OCI-LY3 (cell line): ENCODE measurements around the gene CEACAM1.

Experiments
- EZH2phosphoT487 ChIP-seq: fragments of 200-600 bp; shearing (Covaris generic); IDR thresholded peaks from 2 replicates; pipeline ENCODE4 v1.6.1; 2018; ENCODE audit warnings: antibody characterized with exemption, mixed run types, low read depth
- TF ChIP-seq, protein P1 (sequence below): fragments of 200-600, 300-600 bp; sonication (generic); IDR thresholded peaks from 2 replicates; pipeline ENCODE4 v1.5.1; 2014; ENCODE audit warnings: antibody characterized with exemption, low read length, low read depth

DNA sequence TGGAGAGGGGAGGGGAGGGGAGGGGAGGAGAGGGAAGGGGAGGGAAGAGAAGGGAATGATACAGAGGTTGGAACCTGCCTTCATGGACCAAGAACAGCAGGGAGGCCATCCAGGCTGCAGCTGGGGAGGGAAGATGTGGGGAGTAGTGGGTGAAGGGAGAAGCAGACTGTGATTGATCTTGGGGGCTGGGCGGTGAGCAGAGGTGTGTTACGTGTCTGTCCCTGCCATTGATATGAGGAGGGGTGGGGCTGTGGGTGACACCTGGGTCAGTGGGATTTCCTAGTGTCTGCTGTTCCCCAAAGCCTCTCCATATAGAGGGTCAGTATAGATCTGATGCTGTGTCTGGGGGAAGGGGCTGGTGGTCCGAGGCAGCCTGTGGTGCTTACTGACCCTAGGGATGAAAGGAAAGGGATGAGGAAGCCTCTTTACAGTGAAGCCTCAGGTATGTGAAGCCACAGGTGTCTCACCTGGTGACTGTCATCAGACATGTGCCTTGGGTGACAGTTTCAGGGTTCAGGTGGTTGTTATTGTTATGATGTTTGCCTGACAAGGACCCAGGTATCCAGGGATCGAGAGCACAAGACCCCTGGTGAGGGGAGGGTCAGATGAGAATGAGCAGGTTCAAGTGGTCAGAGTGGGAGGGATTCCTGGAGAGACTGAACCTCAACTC, 18.7 kb upstream of the CEACAM1 start:
- TF ChIP-seq, protein P1, sequence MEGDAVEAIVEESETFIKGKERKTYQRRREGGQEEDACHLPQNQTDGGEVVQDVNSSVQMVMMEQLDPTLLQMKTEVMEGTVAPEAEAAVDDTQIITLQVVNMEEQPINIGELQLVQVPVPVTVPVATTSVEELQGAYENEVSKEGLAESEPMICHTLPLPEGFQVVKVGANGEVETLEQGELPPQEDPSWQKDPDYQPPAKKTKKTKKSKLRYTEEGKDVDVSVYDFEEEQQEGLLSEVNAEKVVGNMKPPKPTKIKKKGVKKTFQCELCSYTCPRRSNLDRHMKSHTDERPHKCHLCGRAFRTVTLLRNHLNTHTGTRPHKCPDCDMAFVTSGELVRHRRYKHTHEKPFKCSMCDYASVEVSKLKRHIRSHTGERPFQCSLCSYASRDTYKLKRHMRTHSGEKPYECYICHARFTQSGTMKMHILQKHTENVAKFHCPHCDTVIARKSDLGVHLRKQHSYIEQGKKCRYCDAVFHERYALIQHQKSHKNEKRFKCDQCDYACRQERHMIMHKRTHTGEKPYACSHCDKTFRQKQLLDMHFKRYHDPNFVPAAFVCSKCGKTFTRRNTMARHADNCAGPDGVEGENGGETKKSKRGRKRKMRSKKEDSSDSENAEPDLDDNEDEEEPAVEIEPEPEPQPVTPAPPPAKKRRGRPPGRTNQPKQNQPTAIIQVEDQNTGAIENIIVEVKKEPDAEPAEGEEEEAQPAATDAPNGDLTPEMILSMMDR: no peak
- TF ChIP-seq EZH2phosphoT487: no peak
